Astrocyte (in vitro differentiated cells and primary cell): ENCODE measurements around the gene USP17L11. TPM values are rescaled to one million over a fixed set of nuclear protein-coding genes. Genes with fewer than 3 reads are reported as not detected.
"Not testable (repeated sequence)": the region's sequence is repeated elsewhere in the genome, so short reads cannot be mapped to it uniquely, and the experiment has no call there.

Source experiments
- DNase-seq: peaks from one replicate; pipeline ENCODE4 v3.0.0-alpha.2; 2010; ENCODE audit warnings: low read depth
- FAIRE-seq: peaks from 2 replicates; lab custom pipeline; 2011; peaks lifted over from hg19 to GRCh38; lab: Jason Lieb, UNC
- H2AFZ ChIP-seq: 2 replicates; pipeline ENCODE4 v1.6.0; 2012; ENCODE audit warnings: low read depth, low read length, inconsistent platforms
- H3K27ac ChIP-seq: 2 replicates; pipeline ENCODE4 v1.5.1; 2011; ENCODE audit warnings: low read depth, low read length, inconsistent platforms
- H3K27me3 ChIP-seq: 2 replicates; pipeline ENCODE4 v1.6.0; 2011; ENCODE audit warnings: low read length, inconsistent platforms; ENCODE audit not compliant: insufficient read depth
- H3K36me3 ChIP-seq: 2 replicates; pipeline ENCODE4 v1.5.1; 2011; ENCODE audit warnings: low read length, inconsistent platforms; ENCODE audit not compliant: insufficient read depth
- H3K4me1 ChIP-seq: 2 replicates; pipeline ENCODE4 v1.5.1; 2011; ENCODE audit warnings: low read length, inconsistent platforms; ENCODE audit not compliant: insufficient read depth
- H3K4me2 ChIP-seq: 2 replicates; pipeline ENCODE4 v1.6.0; 2012; ENCODE audit warnings: low read length, inconsistent platforms
- H3K4me3 ChIP-seq: 2 replicates; pipeline ENCODE4 v1.5.1; 2011; ENCODE audit warnings: low read depth, mild to moderate bottlenecking, low read length, inconsistent platforms; ENCODE audit not compliant: insufficient read depth
- H3K79me2 ChIP-seq: 2 replicates; pipeline ENCODE4 v1.6.0; 2012; ENCODE audit warnings: mild to moderate bottlenecking, low read length, inconsistent platforms; ENCODE audit not compliant: insufficient read depth
- H3K9ac ChIP-seq: 2 replicates; pipeline ENCODE4 v1.6.0; 2012; ENCODE audit warnings: mild to moderate bottlenecking, low read length, inconsistent platforms
- H3K9me3 ChIP-seq: 2 replicates; pipeline ENCODE4 v1.5.1; 2012; ENCODE audit warnings: low read depth, mild to moderate bottlenecking, low read length, inconsistent platforms; ENCODE audit not compliant: insufficient read depth
- H4K20me1 ChIP-seq: 2 replicates; pipeline ENCODE4 v1.6.0; 2012; ENCODE audit warnings: low read length, inconsistent platforms; ENCODE audit not compliant: insufficient read depth
- H3K27ac Mint-ChIP-seq: one replicate; pipeline ENCODE4 v1.8.0; 2021; ENCODE audit warnings: mild to moderate bottlenecking, mixed read lengths; ENCODE audit not compliant: unreplicated experiment
- H3K27me3 Mint-ChIP-seq: one replicate; pipeline ENCODE4 v1.8.0; 2021; ENCODE audit warnings: low read depth, mixed read lengths; ENCODE audit not compliant: unreplicated experiment
- H3K36me3 Mint-ChIP-seq: one replicate; pipeline ENCODE4 v1.8.0; 2021; ENCODE audit warnings: low read depth, mixed read lengths; ENCODE audit not compliant: unreplicated experiment
- H3K4me1 Mint-ChIP-seq: one replicate; pipeline ENCODE4 v1.8.0; 2021; ENCODE audit warnings: low read depth, mixed read lengths; ENCODE audit not compliant: unreplicated experiment
- H3K4me3 Mint-ChIP-seq: one replicate; pipeline ENCODE4 v1.8.0; 2021; ENCODE audit warnings: mild to moderate bottlenecking, moderate library complexity, mixed read lengths; ENCODE audit not compliant: unreplicated experiment
- H3K9me3 Mint-ChIP-seq: one replicate; pipeline ENCODE4 v1.8.0; 2021; ENCODE audit warnings: mild to moderate bottlenecking, mixed read lengths; ENCODE audit not compliant: unreplicated experiment
- total RNA-seq: library from RNA; stranded (reverse); gene quantifications from 2 replicates; pipeline ENCODE4 v1.2.1, GENCODE V29; 2021

The USP17L11 gene
- total RNA-seq, 1 donor from 2014 or later: not detected

- H3K27ac Mint-ChIP-seq, H3K4me1 ChIP-seq, H3K9me3 Mint-ChIP-seq, H3K27me3 Mint-ChIP-seq, H3K4me3 ChIP-seq, H3K79me2 ChIP-seq, H3K4me3 Mint-ChIP-seq, H3K4me1 Mint-ChIP-seq, H3K9me3 ChIP-seq, H2AFZ ChIP-seq, DNase-seq, H3K27me3 ChIP-seq, H3K36me3 ChIP-seq, H3K27ac ChIP-seq, H3K4me2 ChIP-seq, H4K20me1 ChIP-seq, FAIRE-seq, H3K36me3 Mint-ChIP-seq, H3K9ac ChIP-seq: not testable (repeated sequence)
These were observed 4.6 kb downstream of the USP17L11 start, which contains the start of gene USP17L12 for GRCh38 chr4:9219852-9220251. USP17L12 (plus strand) TSS chr4:9220152; CDS start chr4:9220152, 0 bp downstream.

GRCh38 chr4:9224596-9224995, 9.4 kb downstream of the USP17L11 start, which contains the start of gene USP17L13:
USP17L13 (plus strand) TSS chr4:9224896; CDS start chr4:9224896, 0 bp downstream.
- not testable (repeated sequence) for H3K4me2 ChIP-seq, H3K27me3 ChIP-seq, H4K20me1 ChIP-seq, H3K4me3 Mint-ChIP-seq, H3K27me3 Mint-ChIP-seq, H3K27ac Mint-ChIP-seq, H3K36me3 Mint-ChIP-seq, H3K4me1 Mint-ChIP-seq, H3K36me3 ChIP-seq, DNase-seq, H3K4me1 ChIP-seq, H3K4me3 ChIP-seq, H3K9me3 ChIP-seq, H2AFZ ChIP-seq, H3K9me3 Mint-ChIP-seq, H3K9ac ChIP-seq, H3K79me2 ChIP-seq, H3K27ac ChIP-seq, FAIRE-seq

GRCh38 chr4:9230249-9230648, 15.0 kb downstream of the USP17L11 start:
- not testable (repeated sequence) for FAIRE-seq, H3K27me3 Mint-ChIP-seq

GRCh38 chr4:9234085-9234484, 18.9 kb downstream of the USP17L11 start, which contains the start of gene USP17L15:
USP17L15 (plus strand) TSS chr4:9234385; CDS start chr4:9234385, 0 bp downstream.
- H2AFZ ChIP-seq, FAIRE-seq, H3K27me3 Mint-ChIP-seq, H3K36me3 Mint-ChIP-seq, DNase-seq, H3K27me3 ChIP-seq, H3K36me3 ChIP-seq, H3K4me2 ChIP-seq, H4K20me1 ChIP-seq, H3K4me1 ChIP-seq, H3K79me2 ChIP-seq, H3K9ac ChIP-seq, H3K27ac Mint-ChIP-seq, H3K9me3 ChIP-seq, H3K27ac ChIP-seq, H3K4me3 Mint-ChIP-seq, H3K9me3 Mint-ChIP-seq, H3K4me1 Mint-ChIP-seq, H3K4me3 ChIP-seq: not testable (repeated sequence)

More at GRCh38 chr4:9230249-9230648, 15.0 kb downstream of the USP17L11 start:
- H3K4me2 ChIP-seq, H4K20me1 ChIP-seq, H3K4me3 ChIP-seq, H3K9me3 Mint-ChIP-seq, H3K27ac ChIP-seq, H3K9ac ChIP-seq, H3K4me1 Mint-ChIP-seq, H3K79me2 ChIP-seq, H3K27ac Mint-ChIP-seq, H3K36me3 ChIP-seq, H2AFZ ChIP-seq, H3K36me3 Mint-ChIP-seq, H3K9me3 ChIP-seq, H3K4me1 ChIP-seq, DNase-seq, H3K4me3 Mint-ChIP-seq, H3K27me3 ChIP-seq: not testable (repeated sequence)

GRCh38 chr4:9238461-9238860, 23.3 kb downstream of the USP17L11 start:
- H3K27ac ChIP-seq, H3K4me3 Mint-ChIP-seq, H4K20me1 ChIP-seq, H3K36me3 ChIP-seq, H3K4me1 ChIP-seq, H3K36me3 Mint-ChIP-seq, H3K4me1 Mint-ChIP-seq, H3K9me3 ChIP-seq, H3K4me3 ChIP-seq, H3K27me3 Mint-ChIP-seq, H3K27me3 ChIP-seq, FAIRE-seq, H3K9ac ChIP-seq, H3K4me2 ChIP-seq, H3K27ac Mint-ChIP-seq, H2AFZ ChIP-seq, H3K9me3 Mint-ChIP-seq, H3K79me2 ChIP-seq: not testable (repeated sequence)
- peak; percentile 0 for DNase-seq

GRCh38 chr4:9243579-9243978, 28.4 kb downstream of the USP17L11 start, which contains the start of gene USP17L17:
USP17L17 (plus strand) TSS chr4:9243879; CDS start chr4:9243879, 0 bp downstream.
- not testable (repeated sequence) for H2AFZ ChIP-seq, H3K4me3 Mint-ChIP-seq, FAIRE-seq, H3K27ac Mint-ChIP-seq, H3K4me1 Mint-ChIP-seq, H3K27me3 ChIP-seq, H3K9ac ChIP-seq, H3K79me2 ChIP-seq, H3K9me3 ChIP-seq, H3K27me3 Mint-ChIP-seq, H3K9me3 Mint-ChIP-seq, H3K27ac ChIP-seq, H4K20me1 ChIP-seq, H3K4me1 ChIP-seq, H3K36me3 Mint-ChIP-seq, H3K4me2 ChIP-seq, H3K36me3 ChIP-seq, DNase-seq, H3K4me3 ChIP-seq
